IMR-90 (cell line): ENCODE data around the gene NARS2. TPM values are rescaled to one million over a fixed set of nuclear protein-coding genes. Genes with fewer than 3 reads are reported as not detected.

Source experiments
- ATAC-seq: fragments of 200-7000 bp; cut with Tn5 transposase; 2 replicates; pipeline ENCODE4 v1.9.1; 2020; ENCODE audit warnings: low read depth, mild to moderate bottlenecking, moderate library complexity
- BruUV-seq: library from RNA; stranded (reverse); fragments of 400-500 nt; replicated peaks from 2 replicates; lab custom pipeline; 2021; lab: Mats Ljungman, UMichigan
- CTCF ChIA-PET: fragments of 300-600 bp; formaldehyde crosslinking; extraction: SDS; loops from one replicate; lab custom pipeline; 2021; ENCODE audit warnings: antibody characterized with exemption; lab: Yijun Ruan, JAX
- POLR2A ChIA-PET: fragments of 300-600 bp; sonication (Branson Sonifier 250); formaldehyde crosslinking; loops from one replicate; lab custom pipeline; 2022; ENCODE audit warnings: antibody characterized with exemption; ENCODE audit not compliant: unreplicated experiment; lab: Charles Lee
- DNase-seq: peaks from one replicate; pipeline ENCODE4 v3.0.0; 2013
- H2AFZ ChIP-seq: replicated peaks from 2 replicates; pipeline ENCODE3; 2013; ENCODE audit warnings: low read length, mild to moderate bottlenecking; ENCODE audit not compliant: poor library complexity
- H2AK5ac ChIP-seq: 2 replicates; pipeline ENCODE4 v1.6.1; 2013; ENCODE audit warnings: low read depth, low read length, inconsistent platforms
- H2AK9ac ChIP-seq: replicated peaks from 2 replicates; pipeline ENCODE3; 2013; ENCODE audit warnings: mild to moderate bottlenecking, low read depth, low read length, moderate library complexity; ENCODE audit not compliant: poor library complexity
- H2BK120ac ChIP-seq: 2 replicates; pipeline ENCODE4 v1.6.1; 2013; ENCODE audit warnings: low read depth, low read length, inconsistent platforms
- H2BK15ac ChIP-seq: 3 replicates; pipeline ENCODE4 v1.6.1; 2013; ENCODE audit warnings: low read depth, low read length, inconsistent platforms
- H2BK20ac ChIP-seq: 2 replicates; pipeline ENCODE4 v1.6.1; 2013; ENCODE audit warnings: low read depth, mild to moderate bottlenecking, inconsistent platforms, low read length, moderate library complexity
- H2BK5ac ChIP-seq: 2 replicates; pipeline ENCODE4 v1.6.1; 2013; ENCODE audit warnings: mild to moderate bottlenecking, low read depth, low read length, inconsistent platforms; ENCODE audit not compliant: poor library complexity, severe bottlenecking
- H3K14ac ChIP-seq: replicated peaks from 2 replicates; pipeline ENCODE4 v1.6.1; 2013; ENCODE audit warnings: low read depth, low read length, inconsistent platforms
- H3K18ac ChIP-seq: 2 replicates; pipeline ENCODE4 v1.6.1; 2013; ENCODE audit warnings: low read depth, low read length, control low read depth
- H3K23ac ChIP-seq: 2 replicates; pipeline ENCODE4 v1.6.1; 2013; ENCODE audit warnings: low read depth, low read length, inconsistent platforms
- H3K27ac ChIP-seq: 2 replicates; pipeline ENCODE4 v1.5.1; 2013; ENCODE audit warnings: mild to moderate bottlenecking, control low read depth, low read length; ENCODE audit not compliant: insufficient read depth
- H3K27me3 ChIP-seq: 2 replicates; pipeline ENCODE4 v1.6.1; 2013; ENCODE audit warnings: low read length; ENCODE audit not compliant: control insufficient read depth, insufficient read depth
- H3K36me3 ChIP-seq: 2 replicates; pipeline ENCODE4 v1.6.1; 2013; ENCODE audit warnings: low read length, mixed read lengths; ENCODE audit not compliant: control insufficient read depth, insufficient read depth
- H3K4ac ChIP-seq: 2 replicates; pipeline ENCODE4 v1.6.1; 2013; ENCODE audit warnings: low read depth, low read length, inconsistent platforms
- H3K4me1 ChIP-seq: 2 replicates; pipeline ENCODE4 v1.6.1; 2013; ENCODE audit warnings: low read length, mixed read lengths; ENCODE audit not compliant: control insufficient read depth, insufficient read depth
- H3K4me2 ChIP-seq: 2 replicates; pipeline ENCODE4 v1.6.1; 2013; ENCODE audit warnings: low read depth, mild to moderate bottlenecking, control low read depth, low read length, moderate library complexity
- H3K4me3 ChIP-seq: 2 replicates; pipeline ENCODE4 v1.5.1; 2013; ENCODE audit warnings: low read depth, mild to moderate bottlenecking, control low read depth, low read length, moderate library complexity; ENCODE audit not compliant: insufficient read depth
- H3K56ac ChIP-seq: 2 replicates; pipeline ENCODE4 v1.6.1; 2013; ENCODE audit warnings: low read length, inconsistent platforms; ENCODE audit not compliant: insufficient read depth; ENCODE audit errors: extremely low read depth
- H3K79me1 ChIP-seq, 2 experiments: 2 replicates each; pipeline ENCODE4 v1.6.1; 2013; ENCODE audit warnings: low read length in 2 of 2, inconsistent platforms in 1 of 2, low read depth in 1 of 2
- H3K9ac ChIP-seq: 2 replicates; pipeline ENCODE4 v1.6.1; 2013; ENCODE audit warnings: low read depth, low read length, control low read depth
- H3K9me1 ChIP-seq: 2 replicates; pipeline ENCODE4 v1.6.1; 2013; ENCODE audit warnings: low read length, inconsistent platforms; ENCODE audit not compliant: insufficient read depth
- H3K9me3 ChIP-seq: 2 replicates; pipeline ENCODE4 v1.6.1; 2013; ENCODE audit warnings: low read length; ENCODE audit not compliant: control insufficient read depth, insufficient read depth
- H4K20me1 ChIP-seq: 2 replicates; pipeline ENCODE4 v1.6.1; 2013; ENCODE audit warnings: low read length, inconsistent platforms; ENCODE audit not compliant: insufficient read depth
- H4K5ac ChIP-seq: 2 replicates; pipeline ENCODE4 v1.6.1; 2013; ENCODE audit warnings: mild to moderate bottlenecking, low read depth, low read length, control low read depth
- H4K8ac ChIP-seq, 2 experiments: 2 replicates each; pipeline ENCODE4 v1.6.1; 2013; ENCODE audit warnings: low read depth in 2 of 2, low read length in 2 of 2, control low read depth in 1 of 2, inconsistent platforms in 1 of 2
- H4K91ac ChIP-seq: 2 replicates; pipeline ENCODE4 v1.6.1; 2013; ENCODE audit warnings: low read depth, low read length, inconsistent platforms; ENCODE audit not compliant: insufficient read depth
- CEBPB ChIP-seq: IDR thresholded peaks from 2 replicates; pipeline ENCODE4 v1.6.1; 2012; ENCODE audit warnings: low read depth, low read length, improper control_type of control experiment
- FOS ChIP-seq: fragments of 150-350 bp; IDR thresholded peaks from 2 replicates; pipeline ENCODE4 v1.6.1; 2016; ENCODE audit warnings: low read depth, low read length
- MAFK ChIP-seq: IDR thresholded peaks from 2 replicates; pipeline ENCODE4 v1.6.1; 2012; ENCODE audit warnings: low read depth, low read length, improper control_type of control experiment
- WGBS, 2 experiments: methylation state at CpG; one replicate each; pipeline versions ENCODE4 v1.1.5 to v1.1.7; 2013; ENCODE audit warnings: missing lambda C conversion rate in 2 of 2; ENCODE audit not compliant: insufficient read length in 1 of 2; ENCODE audit errors: extremely low coverage in 2 of 2; 5-methylcytosine and 5-hydroxymethylcytosine counted together
- dilution Hi-C: fragments of 300-500 bp; cut with HindIII; formaldehyde crosslinking; loops from one replicate; pipeline ENCODE4 v1.14.3; 2018; ENCODE audit warnings: low sequenced_read_pairs; ENCODE audit not compliant: unreplicated experiment
- in situ Hi-C: fragments of 300-500 bp; cut with MboI; formaldehyde crosslinking; loops from 3 replicates; pipeline ENCODE4 v1.14.3; 2019; ENCODE audit warnings: low sequenced_read_pairs, inconsistent platforms, mixed read lengths
- intact Hi-C: fragments of 100-400 bp; cut with micrococcal nuclease; formaldehyde crosslinking; loops from 2 replicates; pipeline ENCODE4 v1.10.0; 2022
- polyA plus RNA-seq, 3 experiments: library from polyadenylated mRNA; depleted of rRNA; stranded (reverse); fragments of >200 nt; gene quantifications; 2 replicates each; pipeline ENCODE4 v1.2.3, GENCODE V29; 2012; ENCODE audit warnings: low replicate concordance in 1 of 3
- total RNA-seq: library from RNA; depleted of rRNA; stranded (reverse); fragments of >200 nt; gene quantifications from 2 replicates; pipeline ENCODE4 v1.2.3, GENCODE V29; 2012
- TF ChIP-seq, protein P1 (sequence below): fragments of 150-350 bp; IDR thresholded peaks from 2 replicates; pipeline ENCODE4 v1.6.1; 2016; ENCODE audit warnings: low read depth, mild to moderate bottlenecking, low read length, moderate library complexity, borderline replicate concordance
- TF ChIP-seq, protein P2 (sequence below): fragments of 150-350 bp; IDR thresholded peaks from 2 replicates; pipeline ENCODE4 v1.6.1; 2017; ENCODE audit warnings: mild to moderate bottlenecking, antibody characterized with exemption, low read length, low read depth

Gene NARS2
- total and polyA plus RNA-seq, 2 of the 4 experiments (the other 2 are of a cell fraction) = 8.0 to 15.8 TPM

DNA sequence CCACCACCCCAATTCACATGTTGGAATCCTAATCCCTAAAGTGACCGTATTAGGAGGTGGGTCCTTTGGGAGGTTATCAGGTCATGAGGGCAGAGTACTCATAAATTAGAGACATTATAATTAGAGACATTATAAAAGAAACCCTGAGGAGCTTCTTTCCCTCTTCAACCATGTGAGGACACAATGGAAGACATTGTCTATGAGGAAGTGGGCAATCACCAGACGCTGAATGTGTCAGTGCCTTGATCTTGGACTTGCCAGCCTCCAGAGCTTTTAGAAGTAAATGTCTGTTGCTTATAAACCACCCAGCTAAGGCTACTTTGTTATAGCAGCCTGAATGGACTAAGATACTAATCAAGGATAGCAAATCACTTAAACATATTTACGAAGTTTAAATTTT lies 171.8 kb downstream of the NARS2 start:
- no CpG with 5 or more reads among the region's 3 CpGs for WGBS, 2 experiments
- dilution Hi-C loops (no loop called here), intact Hi-C loops (no loop called here), in situ Hi-C loops (no loop called here)
- Histone ChIP-seq H3K23ac (no peak overlapping the region), H3K9me1 (peaks cover 8% of the 10 kb centered on the region; the same call in 1 of the 2 replicates), H3K4me2 (no peak overlapping the region), H4K5ac (no peak overlapping the region), H4K20me1 (peaks cover 7% of the 10 kb centered on the region), H3K27ac (no peak overlapping the region), H3K79me1 (peaks cover 36% of the 10 kb centered on the region in 2 experiments), H3K4me3 (no peak overlapping the region), H2BK120ac (no peak overlapping the region), H2AK5ac (no peak overlapping the region), H3K27me3 (no peaks in the 10 kb centered on the region), H3K36me3 (no peaks in the 10 kb centered on the region), H3K14ac (no peak overlapping the region), H4K91ac (no peak overlapping the region), H3K56ac (no peak overlapping the region), H3K18ac (no peak overlapping the region), H3K4ac (no peak overlapping the region), H2BK5ac (no peak overlapping the region), H2BK15ac (no peak overlapping the region), H2AFZ (no peak overlapping the region), H3K9me3 (no peaks in the 10 kb centered on the region), H3K9ac (no peak overlapping the region), H2BK20ac (no peak overlapping the region), H2AK9ac (no peak overlapping the region), H4K8ac (no peak overlapping the region), H3K4me1 (no peaks in the 10 kb centered on the region)
- ATAC-seq = no peak
- BruUV-seq = no TSS peak
- no peak for DNase-seq
- ChIA-PET CTCF (no interaction called here), POLR2A (no interaction called here)
- TF ChIP-seq FOS (no peak), CEBPB (no peak), MAFK (no peak)
- TF ChIP-seq, protein P1, sequence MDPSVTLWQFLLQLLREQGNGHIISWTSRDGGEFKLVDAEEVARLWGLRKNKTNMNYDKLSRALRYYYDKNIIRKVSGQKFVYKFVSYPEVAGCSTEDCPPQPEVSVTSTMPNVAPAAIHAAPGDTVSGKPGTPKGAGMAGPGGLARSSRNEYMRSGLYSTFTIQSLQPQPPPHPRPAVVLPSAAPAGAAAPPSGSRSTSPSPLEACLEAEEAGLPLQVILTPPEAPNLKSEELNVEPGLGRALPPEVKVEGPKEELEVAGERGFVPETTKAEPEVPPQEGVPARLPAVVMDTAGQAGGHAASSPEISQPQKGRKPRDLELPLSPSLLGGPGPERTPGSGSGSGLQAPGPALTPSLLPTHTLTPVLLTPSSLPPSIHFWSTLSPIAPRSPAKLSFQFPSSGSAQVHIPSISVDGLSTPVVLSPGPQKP = no peak
- TF ChIP-seq, protein P2, sequence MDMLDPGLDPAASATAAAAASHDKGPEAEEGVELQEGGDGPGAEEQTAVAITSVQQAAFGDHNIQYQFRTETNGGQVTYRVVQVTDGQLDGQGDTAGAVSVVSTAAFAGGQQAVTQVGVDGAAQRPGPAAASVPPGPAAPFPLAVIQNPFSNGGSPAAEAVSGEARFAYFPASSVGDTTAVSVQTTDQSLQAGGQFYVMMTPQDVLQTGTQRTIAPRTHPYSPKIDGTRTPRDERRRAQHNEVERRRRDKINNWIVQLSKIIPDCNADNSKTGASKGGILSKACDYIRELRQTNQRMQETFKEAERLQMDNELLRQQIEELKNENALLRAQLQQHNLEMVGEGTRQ = no peak
